Stimulated activated CD4-positive, alpha-beta T cell treated with anti-CD3 and anti-CD28 coated beads, Interleukin-1b, Interleukin-23, amount 100 ng/mL, for 24 hours (primary cell): ENCODE measurements around the gene PRKG1.
"Not testable (repeated sequence)": the region's sequence is repeated elsewhere in the genome, so short reads cannot be mapped to it uniquely, and the experiment has no call there.

Source experiments
- DNase-seq, 4 experiments: peaks; one replicate each; pipeline ENCODE4 v3.0.0-alpha.2; 2020; ENCODE audit warnings: low read depth in 4 of 4, low spot score in 1 of 4

Gene PRKG1

GRCh38 chr10:51267980-51268570 lies 193.8 kb downstream of the PRKG1 start:
- not testable (repeated sequence) for DNase-seq

- DNase-seq = no peak
These were observed 195.5 kb downstream of the PRKG1 start for GRCh38 chr10:51269821-51270220.

- no peak for DNase-seq
These were observed 196.7 kb downstream of the PRKG1 start for GRCh38 chr10:51270936-51271530.

GRCh38 chr10:51272099-51272498 lies 197.8 kb downstream of the PRKG1 start:
- not testable (repeated sequence) for DNase-seq

- DNase-seq = no peak
These were observed 198.3 kb downstream of the PRKG1 start for GRCh38 chr10:51272555-51272954.

- no peak for DNase-seq
These were observed 199.3 kb downstream of the PRKG1 start for GRCh38 chr10:51273574-51273973.

- DNase-seq = not testable (repeated sequence)
These were observed 201.8 kb downstream of the PRKG1 start for GRCh38 chr10:51276097-51276496.

GRCh38 chr10:51281387-51281786 lies 207.1 kb downstream of the PRKG1 start:
- DNase-seq = not testable (repeated sequence)

- no peak for DNase-seq
These were observed 211.3 kb downstream of the PRKG1 start for GRCh38 chr10:51285601-51286000.

- DNase-seq = no peak
These were observed 214.2 kb downstream of the PRKG1 start for GRCh38 chr10:51288511-51288910.

- DNase-seq = no peak
These were observed 215.2 kb downstream of the PRKG1 start for GRCh38 chr10:51289519-51289918.

GRCh38 chr10:51291961-51292360 lies 217.7 kb downstream of the PRKG1 start:
- no peak for DNase-seq

- DNase-seq = no peak
These were observed 223.2 kb downstream of the PRKG1 start for GRCh38 chr10:51297438-51297837.

GRCh38 chr10:51300617-51301304 lies 226.5 kb downstream of the PRKG1 start:
- no peak for DNase-seq

- DNase-seq = no peak
These were observed 227.4 kb downstream of the PRKG1 start for GRCh38 chr10:51301644-51302043.

- no peak for DNase-seq
These were observed 228.0 kb downstream of the PRKG1 start for GRCh38 chr10:51302316-51302715.

GRCh38 chr10:51308116-51308515 lies 233.8 kb downstream of the PRKG1 start:
- DNase-seq = no peak

- DNase-seq = no peak
These were observed 236.9 kb downstream of the PRKG1 start for GRCh38 chr10:51311228-51311627.

GRCh38 chr10:51312817-51313216 lies 238.5 kb downstream of the PRKG1 start:
- DNase-seq = no peak

GRCh38 chr10:51313251-51313650 lies 239.0 kb downstream of the PRKG1 start:
- no peak for DNase-seq

GRCh38 chr10:51313773-51314478 lies 239.6 kb downstream of the PRKG1 start:
- DNase-seq = no peak

GRCh38 chr10:51314481-51314880 lies 240.2 kb downstream of the PRKG1 start:
- no peak for DNase-seq
